ENCODE results near the gene HPRT1.

HPRT1 gene

DNA sequence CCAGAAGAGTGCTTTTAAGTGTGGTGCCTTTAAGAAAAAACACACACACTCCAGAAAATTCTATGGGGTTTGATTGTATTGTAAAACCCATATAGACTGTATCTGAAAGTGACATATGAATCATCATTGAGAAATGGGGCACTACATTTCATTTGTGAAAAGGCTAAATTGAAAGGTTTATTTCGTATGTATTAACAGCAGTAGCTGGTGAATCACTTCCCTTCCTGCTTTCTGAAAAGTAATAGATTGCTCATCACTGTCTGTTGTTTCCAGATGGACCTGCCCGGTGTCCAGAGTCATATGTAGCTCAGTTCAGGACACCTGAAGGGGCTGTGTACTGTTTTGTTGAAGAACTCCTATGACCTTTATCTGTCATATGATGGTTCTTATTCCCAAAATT, 28.1 kb upstream of the HPRT1 start:
- TF ChIP-seq, protein P1, sequence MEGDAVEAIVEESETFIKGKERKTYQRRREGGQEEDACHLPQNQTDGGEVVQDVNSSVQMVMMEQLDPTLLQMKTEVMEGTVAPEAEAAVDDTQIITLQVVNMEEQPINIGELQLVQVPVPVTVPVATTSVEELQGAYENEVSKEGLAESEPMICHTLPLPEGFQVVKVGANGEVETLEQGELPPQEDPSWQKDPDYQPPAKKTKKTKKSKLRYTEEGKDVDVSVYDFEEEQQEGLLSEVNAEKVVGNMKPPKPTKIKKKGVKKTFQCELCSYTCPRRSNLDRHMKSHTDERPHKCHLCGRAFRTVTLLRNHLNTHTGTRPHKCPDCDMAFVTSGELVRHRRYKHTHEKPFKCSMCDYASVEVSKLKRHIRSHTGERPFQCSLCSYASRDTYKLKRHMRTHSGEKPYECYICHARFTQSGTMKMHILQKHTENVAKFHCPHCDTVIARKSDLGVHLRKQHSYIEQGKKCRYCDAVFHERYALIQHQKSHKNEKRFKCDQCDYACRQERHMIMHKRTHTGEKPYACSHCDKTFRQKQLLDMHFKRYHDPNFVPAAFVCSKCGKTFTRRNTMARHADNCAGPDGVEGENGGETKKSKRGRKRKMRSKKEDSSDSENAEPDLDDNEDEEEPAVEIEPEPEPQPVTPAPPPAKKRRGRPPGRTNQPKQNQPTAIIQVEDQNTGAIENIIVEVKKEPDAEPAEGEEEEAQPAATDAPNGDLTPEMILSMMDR (conservative IDR thresholded peaks at IDR 0.05; ENCODE audit: low read depth, low read length): no peak
- no peak overlapping the region for H3K4me3 ChIP-seq (ENCODE audit: low read depth, low read length)
- peak; percentile 58 for DNase-seq (ENCODE audit: low read depth)

DNA sequence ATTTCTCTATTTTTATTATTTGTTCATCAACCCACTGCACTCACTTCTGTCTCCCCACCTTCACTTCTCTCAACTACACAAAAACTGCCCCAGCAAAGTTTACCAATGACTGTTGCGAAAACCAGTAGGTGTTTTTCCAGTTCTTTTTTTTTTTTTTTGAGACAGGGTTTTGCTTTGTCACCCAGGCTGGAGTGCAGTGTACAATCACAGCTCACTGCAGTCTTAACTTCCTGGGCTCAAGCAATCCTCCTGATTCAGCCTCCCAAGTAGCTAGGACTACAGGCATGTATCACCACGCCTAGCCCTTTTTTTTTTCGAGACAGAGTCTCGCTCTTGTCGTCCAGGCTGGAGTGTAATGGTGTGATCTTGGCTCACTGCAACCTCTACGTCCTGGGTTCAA, 24.1 kb upstream of the HPRT1 start:
- TF ChIP-seq, protein P1 (conservative IDR thresholded peaks at IDR 0.05; ENCODE audit: low read depth, low read length): no peak
- no peak for DNase-seq (ENCODE audit: low read depth)
- H3K4me3 ChIP-seq (ENCODE audit: low read depth, low read length): no peak overlapping the region

DNA sequence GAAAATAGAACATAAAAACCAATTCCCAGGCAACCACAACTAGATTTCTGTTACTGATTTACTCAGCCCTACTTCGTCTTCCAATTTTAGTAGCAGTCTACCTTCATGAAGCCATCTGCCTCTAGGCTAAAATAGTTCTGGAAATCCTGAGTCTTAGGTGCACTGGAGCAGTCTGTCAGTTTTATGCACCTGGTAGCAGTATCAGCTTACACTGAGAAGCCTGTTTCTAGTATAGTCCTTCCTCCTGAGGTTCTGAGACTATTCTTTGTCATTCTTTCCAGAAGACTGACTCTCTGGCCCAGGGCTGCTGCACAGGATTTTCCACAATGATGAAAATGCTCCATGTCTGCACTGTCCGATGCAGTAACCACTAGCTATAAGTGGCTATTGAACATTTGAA, 16.9 kb upstream of the HPRT1 start:
- no peak for DNase-seq (ENCODE audit: low read depth)
- TF ChIP-seq, protein P1 (conservative IDR thresholded peaks at IDR 0.05; ENCODE audit: low read depth, low read length): no peak
- no peak overlapping the region for H3K4me3 ChIP-seq (ENCODE audit: low read depth, low read length)

DNA sequence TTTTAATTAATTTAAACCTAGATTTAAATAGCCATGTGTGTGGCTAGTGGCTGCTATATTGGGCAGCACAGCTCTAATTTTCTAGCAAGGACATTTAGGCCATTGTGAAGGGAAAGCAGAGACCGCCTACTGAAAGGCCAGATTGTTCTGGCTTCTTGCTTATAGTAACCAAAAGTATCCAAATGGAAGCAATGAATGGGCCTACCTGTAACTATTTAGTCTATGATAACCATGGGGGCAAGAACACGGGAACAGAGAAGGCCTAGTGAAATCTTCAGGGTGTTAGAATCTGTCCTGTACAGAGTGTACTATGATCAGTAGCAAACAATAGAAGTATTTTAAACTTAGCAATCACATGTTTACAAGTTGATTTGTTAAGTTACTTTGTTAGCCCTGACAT, 16.5 kb upstream of the HPRT1 start:
- TF ChIP-seq, protein P1 (conservative IDR thresholded peaks at IDR 0.05; ENCODE audit: low read depth, low read length): no peak
- DNase-seq (ENCODE audit: low read depth): no peak
- no peak overlapping the region for H3K4me3 ChIP-seq (ENCODE audit: low read depth, low read length)

DNA sequence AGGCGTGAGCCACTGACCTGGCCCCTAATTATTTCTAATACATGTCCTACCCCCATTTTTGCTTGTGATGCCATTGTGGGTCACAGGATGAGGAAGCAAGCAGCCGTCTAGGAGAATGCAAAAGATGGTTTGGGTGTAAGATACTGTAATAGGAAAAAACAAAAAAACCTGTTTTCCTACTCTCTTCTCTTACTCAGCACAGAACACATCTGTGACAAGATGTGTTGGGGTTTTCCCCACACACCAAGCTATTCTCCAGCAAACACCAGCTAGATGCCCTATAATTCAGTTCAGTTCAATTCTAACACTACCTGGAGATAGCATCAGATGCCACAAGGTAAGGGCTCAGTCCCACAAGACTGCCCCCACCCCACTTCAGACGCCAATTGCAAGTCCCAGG, 15.3 kb upstream of the HPRT1 start:
- DNase-seq (ENCODE audit: low read depth): no peak
- H3K4me3 ChIP-seq (ENCODE audit: low read depth, low read length): no peak overlapping the region
- TF ChIP-seq, protein P1 (conservative IDR thresholded peaks at IDR 0.05; ENCODE audit: low read depth, low read length): no peak

DNA sequence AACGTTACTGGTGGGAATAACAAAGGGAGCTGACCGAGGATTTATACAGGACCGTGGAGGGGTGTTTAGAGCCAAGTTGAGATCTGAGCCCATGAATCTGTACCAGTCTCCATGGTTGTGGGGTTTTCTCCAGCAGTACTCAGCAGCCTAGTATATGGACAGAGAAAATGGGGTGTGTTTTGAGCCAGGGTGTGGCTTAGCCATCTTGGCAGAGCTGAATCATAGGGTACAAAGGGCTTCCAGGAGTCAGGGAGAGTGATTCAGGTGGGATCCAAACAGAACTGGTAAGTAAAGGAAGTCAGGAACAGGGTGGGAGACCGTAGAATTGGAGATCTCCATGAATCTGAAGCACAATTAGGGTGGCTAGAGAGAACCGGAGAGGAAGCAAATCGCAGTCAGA, 7.4 kb upstream of the HPRT1 start:
- H3K4me3 ChIP-seq (ENCODE audit: low read depth, low read length): no peak overlapping the region
- no peak for DNase-seq (ENCODE audit: low read depth)
- TF ChIP-seq, protein P1 (conservative IDR thresholded peaks at IDR 0.05; ENCODE audit: low read depth, low read length): no peak

DNA sequence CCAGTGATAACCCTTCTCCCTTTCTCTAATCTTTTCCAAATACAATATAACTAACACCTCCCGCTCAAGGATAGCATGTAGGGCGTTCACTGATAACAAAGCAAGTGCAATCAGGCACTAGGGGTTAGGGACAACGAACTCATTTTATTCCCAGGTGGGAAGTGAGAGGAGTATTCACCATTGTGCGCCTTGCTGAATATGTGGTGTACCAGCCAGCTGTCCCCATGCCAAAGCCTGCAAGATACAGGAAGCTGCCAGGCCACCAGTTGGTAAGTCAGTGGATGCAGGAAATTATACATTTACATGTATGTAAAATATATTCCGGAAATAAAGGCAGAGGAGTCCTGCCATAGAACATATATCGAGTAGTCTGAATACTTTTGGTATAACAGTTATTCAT, 6.3 kb upstream of the HPRT1 start:
- TF ChIP-seq, protein P1 (conservative IDR thresholded peaks at IDR 0.05; ENCODE audit: low read depth, low read length): no peak
- H3K4me3 ChIP-seq (ENCODE audit: low read depth, low read length): no peak overlapping the region
- DNase-seq (ENCODE audit: low read depth): no peak
